Bronchial epithelial cell (primary cell): ENCODE measurements around the gene PMVK. TPM values are rescaled to one million over a fixed set of nuclear protein-coding genes. Genes with fewer than 3 reads are reported as not detected.

Experiments used
- DNase-seq: peaks from one replicate; pipeline ENCODE4 v3.0.0-alpha.2; 2010; ENCODE audit warnings: low read depth
- FAIRE-seq: peaks from 2 replicates; lab custom pipeline; 2011; peaks lifted over from hg19 to GRCh38; lab: Jason Lieb, UNC
- H3K27me3 ChIP-seq: 2 replicates; pipeline ENCODE4 v1.5.1; 2011; ENCODE audit warnings: low read length; ENCODE audit not compliant: control insufficient read depth, insufficient read depth
- H3K36me3 ChIP-seq: 2 replicates; pipeline ENCODE4 v1.5.1; 2011; ENCODE audit warnings: low read length; ENCODE audit not compliant: control insufficient read depth, insufficient read depth
- H3K4me3 ChIP-seq: 2 replicates; pipeline ENCODE4 v1.5.1; 2011; ENCODE audit warnings: mild to moderate bottlenecking, low read depth, low read length, control low read depth
- CTCF ChIP-seq: IDR thresholded peaks from 2 replicates; pipeline ENCODE4 v1.5.1; 2011; ENCODE audit warnings: mild to moderate bottlenecking, moderate library complexity, low read length, control low read depth, inconsistent platforms; ENCODE audit not compliant: insufficient read depth, severe bottlenecking
- total RNA-seq: library from RNA; depleted of rRNA; stranded (reverse); fragments of >200 nt; gene quantifications from 2 replicates; pipeline ENCODE4 v1.2.1, GENCODE V29; 2014

Gene PMVK
- total RNA-seq, 1 donor from 2014 or later, result 11.3 TPM

GRCh38 chr1:154962795-154963330, 26.3 kb upstream of the PMVK start:
- no peaks in the 10 kb centered on the region for H3K27me3 ChIP-seq
- FAIRE-seq, result no peak
- no peak for TF ChIP-seq CTCF
- no peak for DNase-seq
- no peak overlapping the region for H3K4me3 ChIP-seq
- H3K36me3 ChIP-seq, result peaks cover 36% of the 10 kb centered on the region

- no peak for TF ChIP-seq CTCF
- Histone ChIP-seq H3K4me3 (peak overlapping the region; percentile 60), H3K36me3 (peaks cover 30% of the 10 kb centered on the region), H3K27me3 (no peaks in the 10 kb centered on the region)
- no peak for FAIRE-seq
- DNase-seq, result peak; percentile 41
These were observed 25.7 kb upstream of the PMVK start for GRCh38 chr1:154962156-154962749.

GRCh38 chr1:154961207-154962155, 25.0 kb upstream of the PMVK start, which contains the start of gene PYGO2:
PYGO2 (minus strand) TSS chr1:154961782; CDS start chr1:154961576, 206 bp downstream.
- TF ChIP-seq CTCF, result peak; percentile 29
- FAIRE-seq (no peak), DNase-seq (peak; percentile 50)
- no peaks in the 10 kb centered on the region for H3K27me3 ChIP-seq
- peak within 1 kb of the TSS; percentile 60 for H3K4me3 ChIP-seq
- H3K36me3 ChIP-seq, result peaks cover 23% of the 10 kb centered on the region

GRCh38 chr1:154960446-154961136, 24.1 kb upstream of the PMVK start:
- peaks cover 14% of the 10 kb centered on the region for H3K36me3 ChIP-seq
- no peak for FAIRE-seq
- no peak for TF ChIP-seq CTCF
- H3K4me3 ChIP-seq, result peak overlapping the region; percentile 60
- no peaks in the 10 kb centered on the region for H3K27me3 ChIP-seq
- no peak for DNase-seq

- no peak for DNase-seq
- Histone ChIP-seq H3K4me3 (no peak overlapping the region), H3K36me3 (peaks cover 5% of the 10 kb centered on the region), H3K27me3 (no peaks in the 10 kb centered on the region)
- no peak for TF ChIP-seq CTCF
- no peak for FAIRE-seq
These were observed 22.9 kb upstream of the PMVK start for GRCh38 chr1:154959426-154959780.
